ENCODE results near the gene WWOX. TPM values are rescaled to one million over a fixed set of nuclear protein-coding genes. Genes with fewer than 3 reads are reported as not detected.

The WWOX gene
- total RNA-seq, 1 experiment from 2014 or later = 15.6 TPM

DNA sequence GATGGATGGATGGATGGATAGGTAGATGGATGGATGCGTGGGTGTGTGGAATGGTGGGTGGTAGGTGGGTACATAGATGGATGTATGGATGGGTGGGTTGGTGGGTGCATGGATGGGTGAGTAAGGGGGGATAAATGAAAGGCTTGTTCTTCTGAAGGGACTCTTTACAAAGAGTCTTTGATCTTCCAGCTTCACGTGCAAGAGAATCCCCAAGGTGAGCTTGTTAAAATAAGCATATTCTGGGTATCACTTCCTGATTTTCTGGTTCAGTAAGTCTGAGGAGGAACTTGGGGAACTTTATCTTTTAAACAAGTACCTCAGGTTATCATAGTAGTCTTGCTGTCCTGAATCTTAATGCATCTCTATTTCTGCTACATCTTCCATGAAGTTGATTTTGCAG, 862.0 kb downstream of the WWOX start:
- Histone ChIP-seq H4K91ac (ENCODE audit: insufficient read length, low read depth, low read length) (no peak overlapping the region), H2BK15ac (ENCODE audit: low read depth, low read length) (no peak overlapping the region), H3K4me2 (ENCODE audit: insufficient read depth, insufficient read length, low read length) (no peak overlapping the region), H3K14ac (ENCODE audit: insufficient read depth, low read length) (no peak overlapping the region), H3K23ac (ENCODE audit: insufficient read length, low read depth, low read length) (no peak overlapping the region), H4K8ac (replicated peaks; ENCODE audit: insufficient read length, low read depth, low read length) (no peak overlapping the region), H3K4ac (ENCODE audit: low read depth, low read length) (no peak overlapping the region), H2AK5ac (ENCODE audit: insufficient read length, low read length) (no peak overlapping the region), H3K27me3 (ENCODE audit: insufficient read depth, low read length) (no peaks in the 10 kb centered on the region), H2BK20ac (ENCODE audit: low read depth, low read length, poor library complexity, severe bottlenecking) (no peak overlapping the region), H3K9me3 (ENCODE audit: control insufficient read depth, low read depth, low read length) (no peaks in the 10 kb centered on the region), H3K9ac (ENCODE audit: extremely low read depth, insufficient read length, low read length) (no peak overlapping the region), H2BK12ac (ENCODE audit: insufficient read length, low read depth, low read length) (no peak overlapping the region), H4K20me1 (ENCODE audit: control insufficient read depth, insufficient read depth, insufficient read length) (no peaks in the 10 kb centered on the region), H3K23me2 (ENCODE audit: insufficient read length, low read depth, low read length, poor library complexity, severe bottlenecking) (no peaks in the 10 kb centered on the region), H3K18ac (ENCODE audit: insufficient read length, low read depth, low read length) (no peak overlapping the region), H3K79me2 (ENCODE audit: insufficient read depth, low read length) (no peaks in the 10 kb centered on the region; the same call in 1 of the 2 replicates), H3K4me1 (ENCODE audit: insufficient read depth, low read length) (no peaks in the 10 kb centered on the region), H4K5ac (ENCODE audit: insufficient read length, low read depth, low read length) (no peak overlapping the region), H2BK120ac (ENCODE audit: low read depth, low read length, poor library complexity, severe bottlenecking) (no peak overlapping the region), H3K27ac (ENCODE audit: insufficient read length, low read depth, low read length) (no peak overlapping the region), H3K56ac (ENCODE audit: insufficient read length, low read depth, low read length) (no peak overlapping the region), H3T11ph (ENCODE audit: low read length) (no peak overlapping the region), H2AFZ (ENCODE audit: low read length) (no peak overlapping the region), H3K79me1 (ENCODE audit: insufficient read depth, low read depth, low read length, poor library complexity, severe bottlenecking) (no peaks in the 10 kb centered on the region), H2BK5ac (ENCODE audit: insufficient read length, low read length) (no peak overlapping the region)
- TF ChIP-seq, protein P1, sequence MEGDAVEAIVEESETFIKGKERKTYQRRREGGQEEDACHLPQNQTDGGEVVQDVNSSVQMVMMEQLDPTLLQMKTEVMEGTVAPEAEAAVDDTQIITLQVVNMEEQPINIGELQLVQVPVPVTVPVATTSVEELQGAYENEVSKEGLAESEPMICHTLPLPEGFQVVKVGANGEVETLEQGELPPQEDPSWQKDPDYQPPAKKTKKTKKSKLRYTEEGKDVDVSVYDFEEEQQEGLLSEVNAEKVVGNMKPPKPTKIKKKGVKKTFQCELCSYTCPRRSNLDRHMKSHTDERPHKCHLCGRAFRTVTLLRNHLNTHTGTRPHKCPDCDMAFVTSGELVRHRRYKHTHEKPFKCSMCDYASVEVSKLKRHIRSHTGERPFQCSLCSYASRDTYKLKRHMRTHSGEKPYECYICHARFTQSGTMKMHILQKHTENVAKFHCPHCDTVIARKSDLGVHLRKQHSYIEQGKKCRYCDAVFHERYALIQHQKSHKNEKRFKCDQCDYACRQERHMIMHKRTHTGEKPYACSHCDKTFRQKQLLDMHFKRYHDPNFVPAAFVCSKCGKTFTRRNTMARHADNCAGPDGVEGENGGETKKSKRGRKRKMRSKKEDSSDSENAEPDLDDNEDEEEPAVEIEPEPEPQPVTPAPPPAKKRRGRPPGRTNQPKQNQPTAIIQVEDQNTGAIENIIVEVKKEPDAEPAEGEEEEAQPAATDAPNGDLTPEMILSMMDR (conservative IDR thresholded peaks at IDR 0.05) = no peak
- H3K4me1 Mint-ChIP-seq = peaks cover 5 to 11% of the 10 kb centered on the region in 2 experiments
- no peak overlapping the region for H3K4me3 Mint-ChIP-seq
- 100% methylated on average over 1 of the region's 2 CpGs for WGBS (ENCODE audit: extremely low coverage, insufficient read length, low lambda C conversion rate)
- peaks cover 3% of the 10 kb centered on the region; the same call in 1 of the 2 replicates for H3K27me3 Mint-ChIP-seq (ENCODE audit: low read depth)
- peaks cover 14 to 15% of the 10 kb centered on the region in 2 experiments; a peak in 4 of 5 replicates for H3K9me3 Mint-ChIP-seq
- H3K27ac Mint-ChIP-seq = no peak overlapping the region
- no peak for DNase-seq
- peaks cover 6 to 7% (median 7%) of the 10 kb centered on the region in 3 experiments; a peak in 6 of 7 replicates for H3K36me3 Mint-ChIP-seq (ENCODE audit: insufficient read depth in 1 of 3, low read depth in 3 of 3)
